ENCODE data around the gene TMEM39B.
A peak's percentile ranks its signal among the peaks of the same experiment; 100 is the strongest.
"Not testable (repeated sequence)": the region's sequence is repeated elsewhere in the genome, so short reads cannot be mapped to it uniquely, and the experiment has no call there.

Gene TMEM39B

GRCh38 chr1:32113436-32113835 is 40.7 kb downstream of the TMEM39B start:
- DNase-seq (ENCODE audit: low read depth), result not testable (repeated sequence)

DNA sequence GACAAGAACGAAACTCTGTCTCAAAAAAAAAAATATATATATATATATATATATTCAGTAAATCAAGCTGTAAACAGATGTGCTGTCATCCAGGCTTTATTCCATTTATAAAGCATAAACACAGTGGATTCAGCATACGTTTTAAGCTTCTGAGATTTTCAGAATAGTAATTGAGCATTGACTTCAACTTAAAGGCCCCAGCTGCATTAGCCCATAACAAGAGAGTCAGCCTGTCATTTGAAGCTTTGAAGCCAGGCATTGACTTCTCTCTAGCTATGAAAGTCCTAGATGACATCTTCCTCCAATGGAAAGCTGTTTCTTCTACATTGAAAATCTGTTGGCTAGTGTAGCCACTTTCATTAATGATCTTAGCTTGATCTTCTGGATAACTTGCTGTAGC is 41.7 kb downstream of the TMEM39B start:
- no peak for DNase-seq (ENCODE audit: low read depth)

- DNase-seq (ENCODE audit: low read depth), result peak; percentile 33
These were observed 42.8 kb downstream of the TMEM39B start for GRCh38 chr1:32115496-32115895.

DNA sequence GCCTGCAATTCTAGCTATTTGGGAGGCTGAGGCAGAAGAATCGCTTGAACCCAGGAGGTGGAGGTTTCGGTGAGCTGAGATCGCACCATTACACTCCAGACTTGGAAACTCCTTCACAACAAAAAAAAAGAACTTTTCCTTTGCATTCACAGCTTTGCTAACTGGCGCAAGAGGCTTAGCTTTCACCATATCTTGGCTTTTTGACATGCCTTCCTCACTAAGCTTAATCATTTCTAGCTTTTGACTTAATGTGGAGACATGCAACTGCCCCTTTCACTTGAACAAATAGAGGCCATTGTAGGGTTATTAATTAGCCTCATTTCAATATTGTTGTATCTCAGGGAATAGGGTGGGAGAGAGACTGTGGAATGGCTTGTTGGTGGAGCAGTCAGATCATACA is 43.8 kb downstream of the TMEM39B start:
- peak; percentile 43 for DNase-seq (ENCODE audit: low read depth)

DNA sequence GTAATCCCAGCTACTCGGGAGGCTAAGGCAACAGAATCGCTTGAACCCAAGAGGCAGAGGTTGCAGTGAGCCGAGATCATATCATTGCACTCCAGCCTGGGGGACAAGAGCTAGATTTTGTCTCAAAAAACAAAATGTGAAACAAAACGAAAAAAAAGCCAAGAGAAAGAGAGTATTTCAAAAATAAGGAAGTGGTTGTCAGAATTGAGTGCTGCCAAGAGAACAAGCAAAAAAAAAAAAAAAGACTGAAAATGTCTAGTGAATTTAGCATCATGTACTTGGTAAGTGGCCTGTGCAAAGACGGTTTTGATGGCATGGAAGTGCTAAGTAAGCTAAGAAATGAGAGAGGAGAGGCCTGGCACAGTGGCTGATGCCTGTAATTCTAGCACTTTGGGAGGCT is 49.4 kb downstream of the TMEM39B start:
- DNase-seq (ENCODE audit: low read depth), result no peak

GRCh38 chr1:32123361-32123760 is 50.6 kb downstream of the TMEM39B start:
- not testable (repeated sequence) for DNase-seq (ENCODE audit: low read depth)

DNA sequence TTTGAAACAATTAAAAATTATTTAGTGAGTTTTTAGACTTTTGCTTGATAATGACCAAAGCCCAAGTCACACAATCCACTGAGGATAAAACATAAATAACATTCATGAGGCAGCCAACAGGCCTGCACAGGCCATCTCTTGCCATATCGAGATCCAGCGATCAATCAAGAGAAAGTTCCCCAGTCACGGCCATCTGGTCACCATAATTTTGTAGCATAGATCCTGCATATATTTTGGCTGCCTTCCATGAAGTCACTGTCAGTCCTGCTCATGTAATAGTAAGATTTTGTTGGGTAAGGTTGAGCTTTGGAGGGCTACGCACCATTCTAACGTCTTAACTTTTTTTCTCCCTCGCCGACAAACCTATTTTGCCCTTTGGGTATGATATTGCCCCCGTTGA is 52.6 kb downstream of the TMEM39B start:
- no peak for DNase-seq (ENCODE audit: low read depth)

GRCh38 chr1:32126770-32127169 is 54.0 kb downstream of the TMEM39B start:
- DNase-seq (ENCODE audit: low read depth), result no peak

GRCh38 chr1:32127409-32128198 is 54.9 kb downstream of the TMEM39B start:
- DNase-seq (ENCODE audit: low read depth), result no peak

DNA sequence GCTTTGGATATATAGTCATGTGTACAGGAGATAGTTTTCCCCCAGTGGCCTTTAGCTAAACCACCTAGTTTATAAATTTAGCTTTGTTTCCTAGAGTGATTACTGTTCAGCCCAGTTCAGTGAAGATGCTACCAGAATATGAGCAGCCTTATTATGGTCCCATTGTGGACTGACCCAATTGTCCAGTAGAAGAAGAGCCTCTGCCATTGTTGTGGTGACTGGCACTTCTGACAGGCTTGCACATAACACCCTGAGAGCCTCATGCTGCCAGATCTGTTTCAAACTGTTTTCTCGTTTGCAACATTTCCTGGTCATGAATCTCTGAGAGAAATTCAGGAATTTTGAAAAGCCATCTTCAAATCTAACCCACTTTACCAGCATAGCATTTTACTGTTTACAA is 55.7 kb downstream of the TMEM39B start:
- no peak for DNase-seq (ENCODE audit: low read depth)

GRCh38 chr1:32128964-32129363 is 56.2 kb downstream of the TMEM39B start:
- DNase-seq (ENCODE audit: low read depth), result no peak

DNA sequence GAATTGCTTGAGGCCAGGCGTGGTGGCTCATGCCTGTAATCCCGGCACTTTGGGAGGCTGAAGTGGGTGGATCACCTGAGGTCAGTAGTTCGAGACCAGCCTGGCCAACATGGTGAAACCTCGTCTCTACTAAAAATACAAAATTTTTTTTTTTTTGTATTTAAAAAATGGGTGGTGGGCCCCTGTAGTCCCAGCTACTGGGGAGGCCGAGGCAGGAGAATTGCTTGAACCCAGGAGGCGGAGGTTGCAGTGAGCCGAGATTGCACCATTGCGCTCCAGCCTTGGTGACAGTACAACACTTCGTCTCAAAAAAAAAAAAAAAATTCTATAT is 61.2 kb downstream of the TMEM39B start:
- DNase-seq (ENCODE audit: low read depth), result not testable (repeated sequence)

GRCh38 chr1:32137111-32137510 is 64.4 kb downstream of the TMEM39B start:
- DNase-seq (ENCODE audit: low read depth), result no peak

- peak; percentile 55 for DNase-seq (ENCODE audit: low read depth)
These were observed 66.2 kb downstream of the TMEM39B start for GRCh38 chr1:32138965-32139364.

DNA sequence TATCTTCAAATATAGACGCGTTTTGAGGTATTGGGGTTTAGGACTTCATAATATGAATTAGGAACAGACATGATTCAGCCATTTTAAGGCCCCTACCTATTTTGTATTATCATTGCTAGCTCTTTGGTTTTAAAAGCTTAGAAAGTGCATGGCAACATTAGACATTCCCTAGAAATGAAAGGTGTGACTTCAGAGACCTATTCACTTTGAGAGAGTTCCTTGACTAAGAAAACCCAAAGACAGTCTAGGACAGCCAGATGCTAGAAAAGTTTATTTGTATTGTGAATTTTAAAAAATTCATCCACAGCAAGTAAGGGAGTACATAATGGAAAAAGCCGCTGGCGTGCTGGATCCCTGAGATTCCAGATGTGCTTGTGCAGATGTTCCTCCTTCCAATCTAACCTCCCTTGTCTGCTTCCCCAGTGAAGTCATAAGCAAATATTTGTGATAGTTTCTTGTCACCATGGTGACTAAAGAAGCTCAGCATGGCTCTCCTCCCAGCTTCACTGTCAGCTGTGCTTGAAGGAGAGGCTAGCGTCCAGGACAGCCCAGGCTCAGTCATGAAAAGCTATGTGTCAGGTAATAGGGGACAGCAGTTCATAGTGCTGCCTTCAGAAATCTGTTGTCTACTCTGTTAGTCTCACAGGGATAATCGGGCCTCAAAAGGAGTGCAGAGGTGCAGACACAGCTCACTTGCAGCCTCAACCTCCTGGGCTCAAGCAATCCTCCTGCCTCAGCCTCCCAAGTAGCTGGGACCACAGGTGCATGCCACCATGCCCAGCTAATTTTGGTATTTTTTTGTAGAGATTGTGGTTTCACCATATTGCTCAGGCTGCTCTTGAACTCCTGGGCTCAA is 69.9 kb downstream of the TMEM39B start:
- DNase-seq (ENCODE audit: low read depth), result peak; percentile 65

- not testable (repeated sequence) for DNase-seq (ENCODE audit: low read depth)
These were observed 70.6 kb downstream of the TMEM39B start for GRCh38 chr1:32143302-32143695.

GRCh38 chr1:32144033-32144432 is 71.3 kb downstream of the TMEM39B start:
- DNase-seq (ENCODE audit: low read depth), result no peak

- not testable (repeated sequence) for DNase-seq (ENCODE audit: low read depth)
These were observed 75.1 kb downstream of the TMEM39B start for GRCh38 chr1:32147799-32148198.

DNA sequence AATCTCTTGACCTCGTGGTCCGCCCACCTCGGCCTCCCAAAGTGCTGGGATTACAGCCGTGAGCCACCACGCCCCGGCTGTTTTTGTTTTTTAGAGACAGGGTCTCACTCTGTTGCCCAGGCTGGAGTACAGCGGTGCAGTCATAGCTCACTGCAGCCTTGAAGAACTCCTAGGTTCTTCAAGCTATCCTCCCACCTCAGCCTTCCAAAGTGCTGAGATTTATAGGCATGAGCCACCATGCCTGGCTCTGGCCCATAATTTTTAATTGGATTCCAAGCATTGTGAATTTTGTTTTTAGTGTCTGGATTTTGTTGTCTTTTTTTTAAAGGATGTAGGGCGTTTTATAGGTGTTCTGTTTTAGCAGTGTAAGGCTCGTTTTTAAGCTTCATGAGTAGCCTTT is 78.1 kb downstream of the TMEM39B start:
- DNase-seq (ENCODE audit: low read depth), result no peak

DNA sequence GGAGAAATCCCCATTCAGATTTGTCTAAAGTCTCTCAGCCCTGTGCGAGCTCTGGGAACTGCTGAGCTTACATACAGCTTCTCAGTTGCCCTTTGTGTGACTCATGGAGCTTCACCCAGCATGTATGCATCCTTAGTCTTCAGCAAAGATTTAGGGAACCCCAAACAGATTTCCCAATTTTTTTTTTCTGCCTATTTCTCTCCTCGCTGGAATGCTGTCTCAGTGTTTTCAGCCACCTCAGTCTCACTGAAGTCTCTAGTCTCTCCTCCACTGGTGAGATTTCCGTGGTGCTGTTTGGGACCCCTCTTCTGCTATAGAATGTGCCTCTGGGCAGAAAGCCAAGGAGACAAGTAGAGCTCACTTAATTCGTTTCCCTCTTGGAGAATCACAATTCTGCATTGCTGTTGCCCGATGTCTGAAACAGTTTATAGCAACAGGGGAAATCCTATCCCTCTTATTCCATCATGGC is 78.6 kb downstream of the TMEM39B start:
- peak; percentile 85 for DNase-seq (ENCODE audit: low read depth)
